HG02852 (cell line): Measurements from ENCODE around the gene CLDN4.
"Not testable (repeated sequence)": the region's sequence is repeated elsewhere in the genome, so short reads cannot be mapped to it uniquely, and the experiment has no call there.

Source experiments
- ATAC-seq: cut with Tn5 transposase; IDR thresholded peaks from one replicate; pipeline ENCODE4 v1.9.1; 2021; ENCODE audit warnings: mild to moderate bottlenecking, moderate library complexity; ENCODE audit not compliant: unreplicated experiment

The CLDN4 gene, protein sequence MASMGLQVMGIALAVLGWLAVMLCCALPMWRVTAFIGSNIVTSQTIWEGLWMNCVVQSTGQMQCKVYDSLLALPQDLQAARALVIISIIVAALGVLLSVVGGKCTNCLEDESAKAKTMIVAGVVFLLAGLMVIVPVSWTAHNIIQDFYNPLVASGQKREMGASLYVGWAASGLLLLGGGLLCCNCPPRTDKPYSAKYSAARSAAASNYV

GRCh38 chr7:73830681-73831583, at the start of gene CLDN4:
Gene CLDN4, plus strand, starts transcription at chr7:73830996. Its CDS starts 206 bp downstream, at chr7:73831202.
- no peak for ATAC-seq

DNA sequence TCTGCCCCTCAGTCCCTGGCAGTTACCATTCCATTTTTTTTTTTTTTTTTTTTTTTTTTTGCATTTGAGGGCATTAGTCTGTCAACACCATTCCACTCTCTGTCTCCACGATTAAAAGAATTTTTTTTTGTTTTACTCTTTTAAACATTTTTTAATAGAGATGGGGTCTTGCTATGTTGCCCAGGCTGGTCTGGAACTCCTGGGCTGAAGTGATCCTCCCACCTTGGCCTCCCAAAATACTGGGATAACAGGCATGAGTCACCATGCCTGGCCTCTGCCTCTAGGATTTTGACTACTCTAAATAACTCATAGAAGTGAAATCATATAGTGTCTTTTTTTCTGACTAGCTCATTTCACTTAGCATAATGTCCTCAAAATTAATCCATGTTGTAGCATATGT, 44.2 kb upstream of the CLDN4 start:
- ATAC-seq = no peak

- not testable (repeated sequence) for ATAC-seq
Measured at GRCh38 chr7:73787786-73788048, 43.1 kb upstream of the CLDN4 start.

DNA sequence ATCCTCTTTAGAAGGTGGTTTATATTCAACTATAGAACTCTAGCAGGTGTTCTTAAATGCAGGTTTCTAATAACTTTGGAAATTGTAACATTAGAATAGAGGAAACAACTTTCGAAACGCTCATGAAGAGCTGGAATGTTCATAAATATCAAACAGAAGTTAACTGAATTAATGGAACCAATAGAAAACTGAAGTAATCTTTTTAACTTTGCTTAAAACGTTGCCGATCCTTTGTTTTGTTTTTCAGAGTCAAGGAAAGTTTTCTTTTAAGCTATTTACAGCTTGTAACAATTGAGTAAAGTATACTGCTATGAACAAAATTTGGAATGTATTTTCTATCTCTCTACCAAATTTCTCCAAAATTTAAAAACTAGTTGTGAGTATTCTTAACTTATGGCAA, 41.7 kb upstream of the CLDN4 start:
- no peak for ATAC-seq

DNA sequence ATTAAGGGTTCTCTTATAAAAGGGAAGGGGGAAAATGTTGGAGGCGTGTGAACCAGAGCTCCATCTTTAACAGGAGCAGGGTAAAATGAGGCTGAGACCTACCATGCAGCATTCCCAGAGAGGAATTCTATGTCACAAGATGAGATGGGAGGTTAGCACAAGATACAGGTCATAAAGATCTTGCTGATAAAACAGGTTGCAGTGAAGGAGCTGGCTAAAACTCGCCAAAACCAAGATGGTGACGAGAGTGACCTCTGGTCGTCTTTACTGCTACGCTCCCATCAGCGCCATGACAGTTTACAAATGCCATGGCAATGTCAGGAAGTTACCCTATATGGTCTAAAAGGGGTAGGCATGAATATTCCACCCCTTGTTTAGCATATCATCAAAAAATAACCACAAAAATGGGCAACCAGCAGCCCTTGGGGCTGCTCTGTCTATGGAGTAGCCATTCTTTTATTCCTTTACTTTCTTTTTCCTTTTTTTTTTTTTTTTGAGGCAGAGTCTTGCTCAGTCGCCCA, 39.6 kb upstream of the CLDN4 start:
- not testable (repeated sequence) for ATAC-seq

GRCh38 chr7:73795188-73795587, 35.6 kb upstream of the CLDN4 start:
- ATAC-seq = not testable (repeated sequence)

- not testable (repeated sequence) for ATAC-seq
Measured at GRCh38 chr7:73796656-73797055, 34.1 kb upstream of the CLDN4 start.

- ATAC-seq = not testable (repeated sequence)
Measured at GRCh38 chr7:73797176-73797575, 33.6 kb upstream of the CLDN4 start.

DNA sequence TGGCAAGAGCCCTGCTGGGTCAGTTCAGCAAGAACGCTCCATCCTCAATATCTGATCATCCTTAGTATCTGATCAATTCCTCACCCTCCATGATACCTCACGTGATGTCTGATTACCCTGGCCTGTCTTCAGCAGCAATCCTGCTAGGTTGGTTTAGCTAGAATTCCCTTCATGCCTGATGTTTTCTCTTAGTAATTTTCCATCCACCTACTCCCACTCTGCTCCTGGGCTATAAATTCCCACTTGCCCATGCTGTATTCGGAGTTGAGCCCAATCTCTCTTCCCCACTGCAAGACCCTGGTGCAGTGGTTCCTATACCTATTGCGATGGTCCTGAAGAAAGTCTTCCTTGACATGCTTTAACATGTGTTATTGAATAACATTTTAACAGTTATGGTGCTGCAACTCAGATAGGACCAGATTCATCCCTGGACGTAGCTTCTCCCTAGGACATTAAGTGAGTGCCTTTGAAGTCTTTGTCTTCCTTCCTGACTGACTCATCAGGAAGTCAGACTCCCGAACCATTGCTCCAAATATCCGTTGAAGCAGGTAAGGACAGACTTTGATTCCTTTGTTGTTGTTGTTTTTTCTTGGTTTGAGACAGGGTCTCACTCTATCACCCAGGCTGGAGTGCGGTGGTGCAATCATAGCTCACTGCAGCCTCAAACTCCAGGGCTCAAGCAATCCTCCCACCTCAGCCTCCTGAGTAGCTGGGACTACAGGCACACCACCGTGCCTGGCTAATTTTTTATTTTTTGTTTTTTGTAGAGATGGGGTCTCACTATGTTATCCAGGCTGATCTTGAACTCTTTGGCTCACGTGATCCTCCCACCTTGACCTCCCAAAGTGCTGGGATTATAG, 31.3 kb upstream of the CLDN4 start:
- no peak for ATAC-seq

DNA sequence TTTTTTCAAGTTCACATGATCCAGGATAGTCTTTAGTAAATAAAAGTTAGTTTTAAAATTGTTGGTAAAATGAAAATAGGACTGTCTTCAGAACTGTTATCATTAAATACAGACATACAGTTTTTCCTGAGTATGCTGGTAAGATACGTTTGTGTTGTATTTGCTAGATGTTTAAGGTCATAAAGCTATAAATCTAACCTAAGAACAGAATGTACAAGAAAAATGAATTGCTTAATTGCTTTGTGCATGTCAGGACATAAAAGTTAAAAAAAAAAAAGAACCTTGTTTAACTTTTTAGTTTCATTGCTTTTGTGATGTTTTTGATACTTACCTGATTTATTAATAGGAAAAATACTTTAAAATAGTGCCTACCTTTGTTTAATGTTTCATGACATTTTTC, 29.2 kb upstream of the CLDN4 start:
- ATAC-seq = no peak

GRCh38 chr7:73802459-73802858, 28.3 kb upstream of the CLDN4 start:
- ATAC-seq = no peak

DNA sequence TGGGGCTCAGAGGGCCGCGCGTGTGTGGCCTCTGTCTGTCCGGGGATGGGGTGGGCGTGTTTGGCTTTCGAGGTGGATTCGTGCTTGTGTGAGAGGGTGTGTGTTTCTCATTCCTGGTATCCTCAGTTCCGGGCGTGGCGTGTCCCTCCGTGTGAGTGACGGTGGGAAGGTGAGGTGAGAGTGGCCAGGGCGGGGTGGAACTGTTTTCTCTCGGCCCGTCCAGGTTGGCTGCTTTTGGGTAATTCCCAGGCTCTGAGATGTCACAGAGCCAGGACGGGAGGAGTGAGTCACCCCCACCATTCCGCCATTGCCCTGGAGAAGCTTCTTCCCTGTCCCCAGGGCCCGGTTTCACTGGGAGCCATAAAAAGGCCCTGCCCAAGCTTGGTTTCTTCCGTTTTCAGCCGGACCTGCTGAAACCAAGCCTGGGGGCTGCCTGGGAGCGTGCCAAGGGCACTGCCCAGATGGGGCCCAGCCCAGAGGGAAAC, 21.3 kb upstream of the CLDN4 start:
- no peak for ATAC-seq

DNA sequence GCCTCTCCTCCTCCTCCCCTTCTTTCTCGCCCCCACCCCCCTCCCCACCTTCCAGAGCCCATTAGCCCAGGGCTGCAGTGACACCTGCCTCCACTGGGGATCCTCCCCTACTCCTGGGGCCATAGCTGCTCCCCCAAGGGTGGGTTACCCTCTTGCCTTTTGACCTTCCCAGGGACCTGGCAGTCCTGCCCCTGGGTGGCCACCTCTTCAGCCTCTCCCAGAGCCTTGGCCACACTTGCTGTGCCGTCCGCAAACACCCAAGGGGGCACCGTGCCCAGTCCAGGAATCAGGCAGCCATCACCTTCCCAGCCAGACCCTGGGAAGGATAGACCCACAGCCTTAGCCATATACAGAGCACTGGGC, 19.8 kb upstream of the CLDN4 start:
- ATAC-seq = no peak

- ATAC-seq = no peak
Measured at GRCh38 chr7:73811760-73812168, 19.0 kb upstream of the CLDN4 start.

DNA sequence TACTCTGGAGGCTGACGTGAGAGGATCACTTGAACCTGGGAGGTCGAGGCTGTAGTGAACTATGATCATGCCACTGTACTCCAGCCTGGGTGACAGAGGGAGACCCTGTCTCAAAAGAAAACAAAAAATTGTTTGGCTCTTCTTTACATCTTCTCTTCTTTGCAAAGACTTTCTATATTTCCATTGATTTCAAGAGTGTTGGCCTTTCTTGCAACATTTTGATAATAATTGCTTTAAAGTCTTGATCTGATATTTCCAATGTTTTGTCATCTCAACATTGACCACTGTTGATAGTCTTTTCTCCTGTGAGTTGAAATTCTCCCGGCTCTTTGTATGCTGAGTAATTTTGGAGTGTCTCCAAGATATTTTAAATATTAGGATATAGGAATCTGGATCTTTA, 17.8 kb upstream of the CLDN4 start:
- ATAC-seq = no peak

DNA sequence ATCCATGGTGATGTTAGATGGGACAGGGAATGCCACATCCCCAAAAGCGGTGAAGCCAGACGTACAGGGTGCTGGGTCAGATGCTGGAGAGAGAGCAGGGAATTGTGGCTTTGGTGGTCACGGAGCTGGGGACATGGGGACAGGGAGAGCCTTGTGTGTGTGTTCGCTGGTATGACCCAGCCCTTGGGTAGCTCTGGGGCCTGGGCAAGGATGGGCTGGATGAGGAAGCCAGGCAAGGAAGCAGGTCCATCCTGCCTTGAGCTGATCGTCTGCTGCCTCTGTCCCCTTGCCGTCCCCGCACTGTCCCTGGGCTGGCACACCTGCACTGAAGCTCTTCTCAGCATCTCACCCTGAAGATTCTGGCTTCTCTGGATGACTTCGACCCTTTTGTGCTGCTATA, 15.4 kb upstream of the CLDN4 start:
- ATAC-seq = no peak

DNA sequence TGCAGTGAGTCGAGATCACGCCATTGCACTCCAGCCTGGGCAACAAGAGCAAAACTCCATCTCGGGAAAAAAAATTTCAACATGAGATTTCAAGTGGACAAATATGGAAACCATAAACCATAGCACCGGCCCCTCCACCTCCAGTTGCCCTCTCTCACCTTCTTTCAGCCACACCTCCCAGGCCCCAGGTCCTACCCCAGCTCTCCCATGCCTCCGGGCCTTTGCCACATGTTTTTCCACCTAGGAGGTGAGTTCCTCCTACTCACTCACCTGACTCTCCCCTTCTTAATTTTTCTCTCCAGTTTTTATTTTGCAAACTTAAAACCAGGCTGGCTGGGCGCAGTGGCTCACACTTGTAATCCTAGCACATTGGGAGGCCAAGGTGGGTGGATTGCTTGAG, 13.7 kb upstream of the CLDN4 start:
- no peak for ATAC-seq

DNA sequence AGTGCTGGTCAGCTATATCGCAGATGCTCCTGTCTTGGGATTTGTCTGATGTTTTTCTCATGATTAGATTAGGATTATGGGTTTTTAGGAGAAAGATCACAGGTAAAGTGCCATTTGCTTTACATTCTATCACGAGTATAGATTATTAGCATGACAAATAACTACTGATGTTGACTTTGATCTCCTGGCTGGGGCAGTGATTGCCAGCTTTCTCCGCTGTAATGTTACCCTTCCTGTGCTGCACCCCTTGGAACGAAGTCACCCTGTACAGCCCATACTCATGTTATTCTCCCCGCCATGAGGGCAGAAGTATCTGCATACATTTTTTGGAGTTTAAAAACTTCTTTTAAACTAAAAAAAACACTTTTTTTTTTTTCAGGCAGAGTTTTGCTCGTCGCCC, 10.8 kb upstream of the CLDN4 start:
- no peak for ATAC-seq

DNA sequence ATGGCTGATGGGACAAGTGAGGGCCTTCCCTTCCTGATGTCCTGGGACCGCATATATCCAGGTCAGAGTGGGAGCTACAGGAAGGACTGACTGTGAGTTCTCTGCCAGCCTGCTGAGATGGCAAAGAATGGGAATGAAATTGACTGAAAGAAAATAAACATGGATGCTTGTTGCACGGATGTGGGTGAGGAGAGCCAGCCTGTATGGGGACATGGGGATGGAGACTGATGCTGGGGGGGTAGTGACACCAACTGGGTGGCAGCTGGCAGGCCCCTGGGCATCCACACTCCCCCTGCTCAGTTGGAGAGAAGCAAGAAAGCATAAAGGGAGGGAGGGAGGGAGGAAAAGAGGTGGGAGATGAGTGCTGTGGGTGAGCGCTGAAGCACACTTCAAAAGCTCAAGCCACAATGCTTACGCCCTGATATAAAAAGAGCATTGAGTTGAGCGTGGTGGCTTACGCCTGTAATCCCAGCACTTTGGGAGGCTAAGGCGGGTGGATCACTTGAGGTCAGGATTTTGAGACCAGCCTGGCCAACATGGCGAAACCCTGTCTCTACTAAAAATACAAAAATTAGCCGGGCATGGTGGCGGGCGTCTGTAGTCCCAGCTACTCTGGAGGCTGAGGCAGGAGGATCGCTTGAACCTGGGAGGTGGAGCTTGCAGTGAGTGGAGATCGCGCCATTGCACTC, 9.1 kb upstream of the CLDN4 start:
- ATAC-seq = not testable (repeated sequence)

DNA sequence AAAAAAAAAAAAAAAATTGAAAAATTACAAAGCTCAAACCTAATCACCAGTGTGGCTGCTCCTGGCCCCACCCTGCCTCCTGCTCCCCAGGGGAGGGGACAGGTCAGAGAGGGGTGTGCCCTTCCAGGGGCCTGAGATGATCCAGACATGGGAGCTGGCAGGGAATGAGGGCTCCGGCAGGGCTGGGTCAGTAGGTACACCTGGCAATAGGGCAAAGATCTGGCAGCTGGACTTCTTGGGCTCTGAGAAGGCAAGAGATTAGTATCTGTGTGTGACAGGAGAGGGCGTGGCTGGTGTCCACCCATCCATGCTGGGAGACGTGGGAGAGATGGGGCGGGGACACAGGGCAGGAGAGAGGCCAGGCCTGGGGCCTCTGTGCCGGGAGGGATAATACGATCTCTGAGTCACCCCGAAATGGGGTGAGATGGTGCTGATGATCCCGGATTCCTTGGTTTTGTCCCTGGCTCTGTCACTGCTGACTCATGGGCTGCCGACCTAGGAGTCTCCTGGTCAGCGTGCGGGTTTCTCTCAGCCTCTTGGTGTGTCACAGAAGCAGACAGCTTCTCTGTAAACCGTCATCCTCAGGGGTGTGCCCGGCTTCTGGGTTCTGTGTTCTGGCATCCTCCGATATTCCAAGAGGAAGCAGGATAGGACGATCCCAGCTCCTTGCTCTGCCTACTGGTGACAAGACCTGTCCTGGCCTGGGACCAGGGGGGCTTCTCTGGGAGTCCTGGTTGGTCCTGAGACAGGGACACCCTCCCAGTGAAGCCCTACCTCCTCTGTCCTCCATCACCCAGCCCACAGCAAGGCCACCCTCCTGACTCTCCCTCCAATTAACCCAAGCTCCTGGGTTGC, 8.2 kb upstream of the CLDN4 start:
- no peak for ATAC-seq
